HepG2 (cell line): Measurements from ENCODE around the gene OR8B3. TPM values are rescaled to one million over a fixed set of nuclear protein-coding genes. Genes with fewer than 3 reads are reported as not detected.

Experiments
- ATAC-seq: fragments of 200-7000 bp; cut with Tn5 transposase; 3 replicates; pipeline ENCODE4 v1.9.1; 2020; ENCODE audit warnings: mild to moderate bottlenecking, moderate library complexity
- BruUV-seq: library from RNA; stranded (reverse); fragments of 400-500 nt; replicated peaks from 2 replicates; lab custom pipeline; 2021; lab: Mats Ljungman, UMichigan
- CTCF ChIA-PET: fragments of 300-600 bp; formaldehyde crosslinking; extraction: SDS; loops from one replicate; lab custom pipeline; 2021; ENCODE audit warnings: low total read pairs, inconsistent platforms, low intra/inter-chr PET ratio; lab: Yijun Ruan, JAX
- POLR2A ChIA-PET: fragments of 350-600 bp; sonication (Branson Sonifier 250); formaldehyde crosslinking; loops from one replicate; lab custom pipeline; 2020; ENCODE audit warnings: antibody characterized with exemption, inconsistent platforms; lab: Yijun Ruan, JAX
- DNase-seq: peaks from one replicate; pipeline ENCODE4 v3.0.0-alpha.2; 2015; ENCODE audit warnings: low spot score
- FAIRE-seq: peaks from 3 replicates; lab custom pipeline; 2011; peaks lifted over from hg19 to GRCh38; lab: Jason Lieb, UNC
- H2AFZ ChIP-seq: one replicate; pipeline ENCODE4 v1.6.1; 2011; ENCODE audit warnings: low read length, inconsistent platforms
- H3K27ac ChIP-seq: fragments of 300-600 bp; 3 replicates; pipeline ENCODE4 v1.8.0; 2011; ENCODE audit warnings: mixed run types, mild to moderate bottlenecking, mixed read lengths, low read length, inconsistent platforms; ENCODE audit not compliant: insufficient read depth; ENCODE audit errors: extremely low read length
- H3K27me3 ChIP-seq, 2 experiments: fragments of 200-600 bp in 1 of 2; 2 replicates in 1 of 2; 3 replicates in 1 of 2; pipeline versions ENCODE4 v1.6.0 to v1.8.0; 2011; ENCODE audit warnings: low read length in 2 of 2, mild to moderate bottlenecking in 2 of 2, moderate library complexity in 2 of 2, inconsistent platforms in 1 of 2; ENCODE audit not compliant: insufficient read depth in 2 of 2, control insufficient read depth in 1 of 2
- H3K36me3 ChIP-seq, 2 experiments: fragments of 200-600 bp in 1 of 2; replicated peaks in 1 of 2; 2 replicates in 1 of 2; 3 replicates in 1 of 2; pipeline versions ENCODE4 v1.5.1 to v1.8.0; 2011; ENCODE audit warnings: low read length in 2 of 2, inconsistent platforms in 1 of 2; ENCODE audit not compliant: insufficient read depth in 2 of 2, control insufficient read depth in 1 of 2
- H3K4me1 ChIP-seq: 2 replicates; pipeline ENCODE4 v1.5.1; 2012; ENCODE audit warnings: low read length, inconsistent platforms; ENCODE audit not compliant: insufficient read depth
- H3K4me2 ChIP-seq: 2 replicates; pipeline ENCODE4 v1.6.0; 2011; ENCODE audit warnings: low read depth, low read length, inconsistent platforms
- H3K4me3 ChIP-seq, 3 experiments: fragments of 200-600 bp in 1 of 3; sonication (generic), shearing (Covaris generic) in 1 of 3; replicated peaks in 1 of 3; 2 replicates each; pipeline ENCODE4 v1.5.1; 2011 to 2016; ENCODE audit warnings: low read length in 3 of 3, inconsistent platforms in 2 of 3, low read depth in 2 of 3, mild to moderate bottlenecking in 2 of 3, control low read depth in 1 of 3, mixed read lengths in 1 of 3; ENCODE audit not compliant: insufficient read depth in 1 of 3
- H3K79me2 ChIP-seq: one replicate; pipeline ENCODE4 v1.6.1; 2011; ENCODE audit warnings: low read length, inconsistent platforms; ENCODE audit not compliant: insufficient read depth
- H3K9ac ChIP-seq: 2 replicates; pipeline ENCODE4 v1.6.0; 2011; ENCODE audit warnings: mild to moderate bottlenecking, low read depth, low read length, inconsistent platforms; ENCODE audit not compliant: insufficient read depth
- H3K9me3 ChIP-seq: 2 replicates; pipeline ENCODE4 v1.5.1; 2012; ENCODE audit warnings: mild to moderate bottlenecking, low read length
- H4K20me1 ChIP-seq: 2 replicates; pipeline ENCODE4 v1.6.0; 2011; ENCODE audit warnings: inconsistent platforms, mild to moderate bottlenecking, low read length, moderate library complexity; ENCODE audit not compliant: insufficient read depth
- PTBP1 ChIP-seq: fragments of 200-400 bp; formaldehyde crosslinking; IDR thresholded peaks from 2 replicates; pipeline ENCODE4 v1.6.1; 2018; ENCODE audit warnings: low read length, low read depth; ENCODE audit not compliant: poor library complexity, severe bottlenecking
- WGBS: methylation state at CpG from one replicate; pipeline ENCODE4 v1.1.6; 2017; ENCODE audit warnings: low lambda C conversion rate; 5-methylcytosine and 5-hydroxymethylcytosine counted together
- in situ Hi-C: cut with HindIII; loops from 2 replicates; pipeline ENCODE4 v1.10.0; 2017; ENCODE audit warnings: low pct_unique_long_range_greater_than_20kb; ENCODE audit not compliant: extremely low pct_ligation_motif_present
- intact Hi-C: fragments of 100-400 bp; cut with micrococcal nuclease; formaldehyde crosslinking; loops from one replicate; pipeline ENCODE4 v1.10.0; 2022; ENCODE audit not compliant: unreplicated experiment
- polyA plus RNA-seq, 8 experiments: library from polyadenylated mRNA; depleted of rRNA in 3 of 8; stranded (reverse) in 7 of 8; unstranded in 1 of 8; fragments of >200 nt; fragmentation: Illumina TruSeq in 4 of 8; extraction: Trizol in 4 of 8; gene quantifications; 2 replicates each; pipeline versions ENCODE4 v1.2.1 to v1.2.3, GENCODE V29; 2011 to 2016; ENCODE audit warnings: low read depth in 4 of 8, missing spikeins in 1 of 8, mixed read lengths in 1 of 8; ENCODE audit not compliant: insufficient read depth in 1 of 8
- total RNA-seq, 5 experiments: library from RNA; depleted of rRNA; stranded (reverse); fragments of >200 nt; fragmentation: Illumina TruSeq; extraction: Trizol; gene quantifications; 2 replicates each; pipeline ENCODE4 v1.2.3, GENCODE V29; 2016; ENCODE audit warnings: low read depth in 1 of 5
- TF ChIP-seq, protein P1 (sequence below): IDR thresholded peaks from 2 replicates; pipeline ENCODE4 v1.6.1; 2016; ENCODE audit warnings: low read depth, control low read depth
- TF ChIP-seq, protein P2 (sequence below): sonication (generic); formaldehyde crosslinking; IDR thresholded peaks from 2 replicates; pipeline ENCODE4 v1.4.0; 2020; ENCODE audit warnings: missing genetic modification reagents, mild to moderate bottlenecking, borderline replicate concordance

OR8B3 gene
- total and polyA plus RNA-seq, 2 of the 13 experiments (the other 11 are each of a cell fraction or from before 2014, with no cell fraction given) = not detected

DNA sequence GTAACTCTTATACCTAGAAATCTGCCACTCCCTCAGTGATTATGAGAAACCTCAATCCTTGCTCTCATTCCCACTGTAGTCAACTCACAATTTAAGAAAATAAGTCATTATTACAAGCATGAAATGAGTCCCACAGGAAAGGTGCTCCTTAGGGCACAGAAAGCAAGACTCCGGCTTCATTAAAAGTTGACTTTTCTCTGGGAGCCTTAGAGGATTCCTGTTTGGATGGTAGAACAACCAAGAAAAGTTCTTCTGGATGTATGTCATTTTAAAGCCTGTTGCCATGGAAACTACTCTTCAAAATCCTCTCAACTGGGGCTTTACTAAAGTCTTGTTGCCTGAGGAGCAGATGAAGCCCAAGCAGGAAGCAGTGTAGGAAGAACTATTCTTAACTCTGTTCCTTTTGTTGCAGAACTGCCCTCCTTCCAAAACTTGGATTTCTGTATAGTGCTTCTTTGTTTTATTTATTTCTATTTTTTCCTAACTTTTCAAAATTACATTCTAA is 46.9 kb upstream of the OR8B3 start, which contains the start of gene OR8B8:
OR8B8 (minus strand) TSS at position 51 of the 505 bp plus-strand sequence. CDS start 4,611 bp downstream, outside the sequence.
- WGBS = 50% methylated on average over 1 of the region's 1 CpG
- in situ Hi-C loops = no loop called here
- no TSS peak for BruUV-seq
- ChIA-PET POLR2A (no interaction called here), CTCF (no interaction called here)
- no peaks in the 10 kb centered on the region for H3K27me3 ChIP-seq
- TF ChIP-seq, protein P1, sequence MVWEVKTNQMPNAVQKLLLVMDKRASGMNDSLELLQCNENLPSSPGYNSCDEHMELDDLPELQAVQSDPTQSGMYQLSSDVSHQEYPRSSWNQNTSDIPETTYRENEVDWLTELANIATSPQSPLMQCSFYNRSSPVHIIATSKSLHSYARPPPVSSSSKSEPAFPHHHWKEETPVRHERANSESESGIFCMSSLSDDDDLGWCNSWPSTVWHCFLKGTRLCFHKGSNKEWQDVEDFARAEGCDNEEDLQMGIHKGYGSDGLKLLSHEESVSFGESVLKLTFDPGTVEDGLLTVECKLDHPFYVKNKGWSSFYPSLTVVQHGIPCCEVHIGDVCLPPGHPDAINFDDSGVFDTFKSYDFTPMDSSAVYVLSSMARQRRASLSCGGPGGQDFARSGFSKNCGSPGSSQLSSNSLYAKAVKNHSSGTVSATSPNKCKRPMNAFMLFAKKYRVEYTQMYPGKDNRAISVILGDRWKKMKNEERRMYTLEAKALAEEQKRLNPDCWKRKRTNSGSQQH (CRISPR knock-in tag) = no peak
- TF ChIP-seq, protein P2, sequence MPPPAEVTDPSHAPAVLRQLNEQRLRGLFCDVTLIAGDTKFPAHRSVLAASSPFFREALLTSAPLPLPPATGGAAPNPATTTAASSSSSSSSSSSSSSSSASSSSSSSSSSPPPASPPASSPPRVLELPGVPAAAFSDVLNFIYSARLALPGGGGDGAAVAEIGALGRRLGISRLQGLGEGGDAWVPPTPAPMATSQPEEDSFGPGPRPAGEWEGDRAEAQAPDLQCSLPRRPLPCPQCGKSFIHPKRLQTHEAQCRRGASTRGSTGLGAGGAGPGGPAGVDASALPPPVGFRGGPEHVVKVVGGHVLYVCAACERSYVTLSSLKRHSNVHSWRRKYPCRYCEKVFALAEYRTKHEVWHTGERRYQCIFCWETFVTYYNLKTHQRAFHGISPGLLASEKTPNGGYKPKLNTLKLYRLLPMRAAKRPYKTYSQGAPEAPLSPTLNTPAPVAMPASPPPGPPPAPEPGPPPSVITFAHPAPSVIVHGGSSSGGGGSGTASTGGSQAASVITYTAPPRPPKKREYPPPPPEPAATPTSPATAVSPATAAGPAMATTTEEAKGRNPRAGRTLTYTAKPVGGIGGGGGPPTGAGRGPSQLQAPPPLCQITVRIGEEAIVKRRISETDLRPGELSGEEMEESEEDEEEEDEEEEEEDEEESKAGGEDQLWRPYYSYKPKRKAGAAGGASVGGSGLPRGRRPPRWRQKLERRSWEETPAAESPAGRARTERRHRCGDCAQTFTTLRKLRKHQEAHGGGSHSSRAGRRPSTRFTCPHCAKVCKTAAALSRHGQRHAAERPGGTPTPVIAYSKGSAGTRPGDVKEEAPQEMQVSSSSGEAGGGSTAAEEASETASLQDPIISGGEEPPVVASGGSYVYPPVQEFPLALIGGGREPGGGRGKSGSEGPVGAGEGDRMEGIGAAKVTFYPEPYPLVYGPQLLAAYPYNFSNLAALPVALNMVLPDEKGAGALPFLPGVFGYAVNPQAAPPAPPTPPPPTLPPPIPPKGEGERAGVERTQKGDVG (CRISPR knock-in tag) = no peak
- TF ChIP-seq PTBP1 = no peak
- TF ChIP-seq, all 625 proteins: peak for 0
- H3K36me3 ChIP-seq = no peaks in the 10 kb centered on the region
- no peaks in the 10 kb centered on the region for H3K9me3 ChIP-seq
- no peak for ATAC-seq
- DNase-seq = no peak
- H3K27ac ChIP-seq = no peak within 1 kb of the TSS
- no peak within 1 kb of the TSS for H3K9ac ChIP-seq
- H3K79me2 ChIP-seq = no peaks in the 10 kb centered on the region
- no peak for FAIRE-seq
- intact Hi-C loops = no loop called here
- H2AFZ ChIP-seq = no peak within 1 kb of the TSS
- H3K4me1 ChIP-seq = no peaks in the 10 kb centered on the region
- H3K4me2 ChIP-seq = no peak within 1 kb of the TSS
- H3K4me3 ChIP-seq = no peak within 1 kb of the TSS
- no peaks in the 10 kb centered on the region for H4K20me1 ChIP-seq
